ENCODE results near the gene LAPTM5. TPM values are rescaled to one million over a fixed set of nuclear protein-coding genes. Genes with fewer than 3 reads are reported as not detected.

Gene LAPTM5
- total and polyA plus RNA-seq, 7 donors, result 3.0 to 14.5 (median 13.1) TPM

GRCh38 chr1:30728340-30728739 lies 29.2 kb downstream of the LAPTM5 start:
- Histone ChIP-seq H3K27me3 (ENCODE audit: insufficient read depth in 3 of 3, low read length in 2 of 3) (no peaks in the 10 kb centered on the region), H3K4me1 (no peaks in the 10 kb centered on the region), H3K27ac (no peak overlapping the region), H3K36me3 (ENCODE audit: insufficient read depth in 1 of 2, low read depth in 1 of 2) (no peaks in the 10 kb centered on the region), H3K9me3 (no peaks in the 10 kb centered on the region), H3K4me3 (no peak overlapping the region)
- WGBS, 3 donors, result 77 to 89% (median 78%) methylated on average over 7 to 8 of the region's 8 CpGs
- no peak for ATAC-seq
- no peak for TF ChIP-seq CTCF (IDR thresholded peaks at IDR 0.05)
- no peak for DNase-seq
- intact Hi-C loops (cut with DNase I), result no loop called here

GRCh38 chr1:30727824-30728223 lies 29.8 kb downstream of the LAPTM5 start:
- Histone ChIP-seq H3K4me3 (no peak overlapping the region), H3K27ac (no peak overlapping the region), H3K9me3 (no peaks in the 10 kb centered on the region), H3K27me3 (ENCODE audit: insufficient read depth in 3 of 3, low read length in 2 of 3) (no peaks in the 10 kb centered on the region), H3K36me3 (ENCODE audit: insufficient read depth in 1 of 2, low read depth in 1 of 2) (no peaks in the 10 kb centered on the region), H3K4me1 (no peaks in the 10 kb centered on the region)
- 91 to 100% (median 95%) methylated on average over 2 of the region's 2 CpGs for WGBS, 3 donors
- intact Hi-C loops (cut with DNase I), result no loop called here
- no peak for TF ChIP-seq CTCF (IDR thresholded peaks at IDR 0.05)
- DNase-seq (no peak), ATAC-seq (no peak)

- Histone ChIP-seq H3K36me3 (ENCODE audit: insufficient read depth in 1 of 2, low read depth in 1 of 2) (no peaks in the 10 kb centered on the region), H3K4me1 (no peaks in the 10 kb centered on the region), H3K9me3 (no peaks in the 10 kb centered on the region), H3K4me3 (no peak overlapping the region), H3K27ac (no peak overlapping the region), H3K27me3 (ENCODE audit: insufficient read depth in 3 of 3, low read length in 2 of 3) (no peaks in the 10 kb centered on the region)
- intact Hi-C loops (cut with DNase I), result no loop called here
- DNase-seq (no peak), ATAC-seq (no peak)
- WGBS, 3 donors, result 86 to 87% (median 87%) methylated on average over 15 of the region's 15 CpGs
- TF ChIP-seq CTCF (IDR thresholded peaks at IDR 0.05), result no peak
Measured at GRCh38 chr1:30726773-30727684, 30.5 kb downstream of the LAPTM5 start.

GRCh38 chr1:30726236-30726635 lies 31.3 kb downstream of the LAPTM5 start:
- Histone ChIP-seq H3K36me3 (ENCODE audit: insufficient read depth in 1 of 2, low read depth in 1 of 2) (no peaks in the 10 kb centered on the region), H3K4me1 (no peaks in the 10 kb centered on the region), H3K27ac (no peak overlapping the region), H3K4me3 (no peak overlapping the region), H3K27me3 (ENCODE audit: insufficient read depth in 3 of 3, low read length in 2 of 3) (no peaks in the 10 kb centered on the region), H3K9me3 (no peaks in the 10 kb centered on the region)
- WGBS, 3 donors, result 66 to 78% (median 69%) methylated on average over 7 of the region's 7 CpGs
- ATAC-seq (no peak), DNase-seq (no peak)
- intact Hi-C loops (cut with DNase I), result no loop called here
- no peak for TF ChIP-seq CTCF (IDR thresholded peaks at IDR 0.05)

Data from psoas muscle (tissue), 8 donors.